HG02884 (cell line): ENCODE results near the gene CER1.
A peak's percentile ranks its signal among the peaks of the same experiment; 100 is the strongest.
"Not testable (repeated sequence)": the region's sequence is repeated elsewhere in the genome, so short reads cannot be mapped to it uniquely, and the experiment has no call there.

Experiments
- ATAC-seq: cut with Tn5 transposase; IDR thresholded peaks from one replicate; pipeline ENCODE4 v1.9.1; 2021; ENCODE audit warnings: mild to moderate bottlenecking, moderate library complexity; ENCODE audit not compliant: unreplicated experiment

Gene CER1

DNA sequence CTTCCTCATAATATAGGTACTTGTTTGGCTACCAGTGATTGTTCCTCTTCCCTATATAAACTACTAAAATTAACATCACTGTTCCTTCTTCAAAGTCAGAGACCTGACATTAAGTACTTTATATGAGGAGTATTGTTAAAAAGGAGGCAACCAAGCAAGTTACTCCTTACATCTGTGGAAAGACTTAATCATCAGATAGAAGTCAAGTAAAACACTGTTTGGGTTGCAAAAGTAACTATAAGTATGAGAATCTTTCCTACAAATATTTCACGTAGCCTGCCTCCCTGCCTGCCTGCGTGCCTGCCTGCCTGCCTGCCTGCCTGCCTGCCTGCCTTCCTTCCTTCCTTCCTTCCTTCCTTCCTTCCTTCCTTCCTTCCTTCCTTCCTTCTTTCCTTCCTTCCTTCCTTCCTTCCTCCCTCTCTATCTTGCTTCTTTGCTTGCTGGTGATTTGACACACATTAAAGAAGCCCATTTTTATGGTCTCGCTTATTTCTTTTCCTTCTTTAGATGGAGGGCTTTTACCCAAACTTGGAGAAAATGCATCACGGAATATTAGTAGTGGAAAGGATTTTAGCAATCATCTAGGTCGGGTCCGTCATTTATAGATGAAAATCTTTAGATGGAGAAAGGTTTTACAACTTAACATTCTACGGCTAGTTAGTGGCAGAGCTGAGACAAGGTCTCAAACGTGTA is 3.2 kb downstream of the CER1 start:
- no peak for ATAC-seq

DNA sequence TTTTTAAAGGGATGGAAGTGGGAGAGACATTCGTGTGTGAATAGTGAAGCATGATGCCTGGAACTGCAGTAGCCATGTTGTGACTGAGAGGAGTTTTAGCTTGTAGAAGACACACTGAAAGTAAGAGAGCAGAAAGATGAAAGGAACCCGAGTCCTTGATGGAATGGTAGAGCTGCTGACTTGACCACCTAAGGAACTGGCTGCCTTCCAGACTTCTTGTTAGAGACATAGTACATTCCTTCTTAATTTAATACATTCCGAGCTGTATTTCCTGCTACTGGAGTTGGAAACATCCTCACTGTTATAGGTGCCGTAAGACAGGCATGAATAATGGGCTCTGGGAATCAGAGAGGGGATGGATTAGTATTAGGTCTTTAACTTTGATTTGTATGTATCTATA is 7.4 kb downstream of the CER1 start:
- no peak for ATAC-seq

DNA sequence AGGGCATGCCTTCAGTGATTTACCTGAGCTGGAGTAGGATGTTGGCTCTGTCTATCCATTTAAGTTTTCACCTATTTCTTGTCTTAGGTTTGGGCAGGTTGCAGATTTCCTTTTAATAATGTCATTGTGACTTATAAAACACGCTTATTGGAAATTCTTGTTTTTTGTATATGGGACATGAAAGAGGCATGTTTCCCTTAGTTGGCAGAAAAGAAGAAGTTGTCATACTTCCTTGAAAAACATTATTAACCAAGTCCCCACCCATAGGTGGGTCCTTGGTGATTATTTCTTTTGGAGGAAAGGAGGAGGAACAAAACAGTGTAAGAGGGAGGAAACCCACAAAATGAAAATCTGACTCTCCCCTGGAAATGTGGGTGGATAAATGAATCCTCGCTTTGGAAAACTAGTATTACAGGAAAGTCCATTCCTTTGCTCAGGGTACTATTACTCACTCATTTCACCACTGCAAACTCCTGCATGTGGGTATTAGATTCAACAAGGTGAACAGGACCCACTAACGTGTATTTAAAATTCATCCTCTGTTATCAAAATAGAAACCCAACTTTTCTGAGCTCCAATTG is 9.3 kb downstream of the CER1 start:
- ATAC-seq: no peak

DNA sequence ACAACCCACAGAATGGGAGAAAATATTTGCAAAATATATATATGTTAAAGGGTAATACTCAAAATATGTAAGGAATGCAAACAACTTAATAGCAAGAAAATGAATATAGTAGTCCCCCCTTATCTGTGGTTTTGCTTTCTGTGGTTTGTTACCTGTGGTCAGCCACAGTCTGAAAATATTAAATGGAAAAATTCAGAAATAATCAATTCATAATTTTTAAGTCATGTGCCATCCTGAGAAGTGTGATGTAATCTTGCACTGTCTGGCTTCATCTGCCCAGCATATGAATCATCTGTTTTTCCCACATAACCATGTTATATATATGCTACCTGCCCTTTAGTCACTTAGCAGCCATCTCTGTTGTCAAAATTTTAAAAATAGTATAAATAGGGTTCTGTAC is 11.7 kb downstream of the CER1 start:
- no peak for ATAC-seq

DNA sequence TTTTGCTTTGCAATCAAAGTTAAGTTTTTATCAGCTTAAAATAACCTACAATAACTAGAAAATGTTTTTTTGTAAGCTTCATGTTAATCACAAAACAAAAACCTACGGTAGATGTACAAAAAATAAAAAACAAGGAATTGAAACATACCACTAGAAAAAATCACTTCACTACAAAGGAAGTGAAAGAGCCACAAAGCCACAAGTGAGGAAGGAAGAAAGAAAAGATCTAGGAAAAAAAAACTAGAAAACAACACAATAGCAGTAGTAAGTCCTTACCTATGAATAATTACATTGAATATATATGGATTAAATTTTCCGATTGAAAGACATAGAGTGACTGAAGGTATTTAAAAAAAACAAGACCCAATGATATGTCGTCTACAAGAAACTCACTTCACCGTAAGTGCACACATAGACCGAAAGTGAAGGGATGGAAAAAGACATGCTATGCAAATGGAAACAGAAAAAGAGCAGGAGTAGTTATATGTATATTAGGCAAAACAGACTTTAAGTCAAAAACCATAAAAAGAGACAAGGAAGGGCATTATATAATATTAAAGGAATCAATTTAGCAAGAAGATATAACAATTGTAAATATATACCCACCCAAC is 15.9 kb downstream of the CER1 start:
- peak; percentile 81 for ATAC-seq

DNA sequence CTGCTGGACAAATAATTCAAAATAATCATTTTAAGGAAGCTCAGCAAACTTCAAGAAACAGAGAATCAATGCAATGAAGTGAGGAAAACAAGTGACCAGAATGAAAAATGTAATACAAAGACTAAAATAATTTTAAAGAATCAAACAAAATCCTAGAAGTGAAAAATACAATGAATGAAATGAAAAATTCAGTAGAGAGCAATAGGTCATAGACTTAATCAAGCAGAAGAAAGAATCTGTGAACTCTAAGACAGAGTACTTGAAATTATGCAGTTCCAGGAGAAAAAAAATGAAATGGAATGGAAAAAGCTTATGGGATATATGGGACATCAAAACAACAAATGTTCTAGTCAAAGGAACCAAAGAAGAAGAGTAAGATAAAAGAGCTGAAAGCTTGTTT is 17.5 kb downstream of the CER1 start:
- ATAC-seq: no peak

DNA sequence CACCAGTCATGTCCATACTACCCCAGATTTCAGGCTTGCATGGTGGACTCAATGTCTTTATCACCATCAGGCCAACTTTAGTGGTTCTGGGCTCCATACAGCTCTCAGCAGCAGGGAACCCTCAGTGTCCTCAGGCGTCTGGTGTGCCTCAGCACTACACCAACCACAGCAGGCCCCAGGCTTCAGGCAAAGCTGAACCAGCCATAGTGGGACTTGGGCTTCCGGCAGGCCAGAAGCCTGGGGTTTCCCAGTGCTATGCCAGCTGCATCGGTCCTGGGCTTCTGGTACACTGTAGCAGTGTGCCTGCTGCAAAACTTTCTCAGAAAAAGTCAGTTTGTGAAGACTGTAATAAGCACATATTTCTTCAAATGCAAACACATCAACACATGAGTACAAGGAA is 18.3 kb downstream of the CER1 start:
- ATAC-seq: no peak

DNA sequence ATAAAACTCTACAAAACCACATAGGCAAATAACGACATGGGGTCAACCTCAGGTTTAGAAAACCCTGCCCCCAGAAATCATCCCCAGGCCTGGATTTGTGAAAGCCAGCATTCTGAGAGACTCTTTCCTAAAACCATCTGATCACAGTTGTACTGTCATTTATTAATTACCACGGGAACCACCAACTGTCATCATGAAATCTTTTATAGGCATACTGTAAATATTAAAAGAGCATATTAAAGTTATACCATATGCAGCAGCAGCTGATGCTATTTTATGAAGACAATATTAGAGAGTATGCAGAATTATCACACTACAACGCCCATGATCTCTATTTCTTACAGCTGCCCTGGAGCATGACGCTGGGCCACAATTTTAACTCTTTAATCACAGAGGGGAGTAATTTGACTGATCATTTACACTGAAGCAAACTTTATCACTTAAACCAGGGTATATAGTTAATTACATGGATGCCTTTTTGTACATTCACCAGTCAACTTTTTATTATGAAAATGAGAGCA is 20.3 kb downstream of the CER1 start:
- no peak for ATAC-seq

DNA sequence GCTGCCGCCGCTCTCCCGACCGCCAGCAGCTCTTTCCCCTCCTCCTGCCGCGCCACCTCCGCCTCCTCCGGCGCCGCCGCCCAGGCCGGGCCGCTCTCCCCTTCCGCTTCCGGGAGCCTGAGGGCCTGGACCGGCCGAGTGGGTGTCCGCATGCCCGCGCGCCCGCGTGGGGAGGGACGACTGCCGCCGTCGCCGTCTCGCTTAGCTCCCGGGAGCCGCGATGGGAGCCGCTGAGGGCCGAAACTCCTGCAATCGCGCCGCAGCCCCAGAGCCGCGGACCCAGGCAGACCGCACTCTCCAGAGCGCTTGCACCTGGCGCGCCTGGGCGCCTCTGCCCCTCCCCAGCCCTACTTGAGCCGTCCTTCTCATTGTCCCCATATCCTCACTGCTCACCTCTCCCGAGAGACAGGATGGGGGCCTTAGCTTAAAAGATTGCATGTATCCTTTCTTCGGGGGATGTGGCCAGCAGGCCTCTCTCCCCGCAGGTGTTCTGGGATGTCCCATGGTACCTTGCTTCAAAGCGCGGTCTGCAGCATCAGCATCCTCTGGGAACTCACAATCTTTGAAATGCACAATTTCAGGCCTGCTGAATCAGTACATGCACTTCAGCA is 29.2 kb downstream of the CER1 start, which contains the start of gene ZDHHC21:
TSS of gene ZDHHC21 (minus strand) at position 182 of the 611 bp plus-strand sequence. CDS start 19,092 bp downstream, outside the sequence.
- peak; percentile 66 for ATAC-seq

DNA sequence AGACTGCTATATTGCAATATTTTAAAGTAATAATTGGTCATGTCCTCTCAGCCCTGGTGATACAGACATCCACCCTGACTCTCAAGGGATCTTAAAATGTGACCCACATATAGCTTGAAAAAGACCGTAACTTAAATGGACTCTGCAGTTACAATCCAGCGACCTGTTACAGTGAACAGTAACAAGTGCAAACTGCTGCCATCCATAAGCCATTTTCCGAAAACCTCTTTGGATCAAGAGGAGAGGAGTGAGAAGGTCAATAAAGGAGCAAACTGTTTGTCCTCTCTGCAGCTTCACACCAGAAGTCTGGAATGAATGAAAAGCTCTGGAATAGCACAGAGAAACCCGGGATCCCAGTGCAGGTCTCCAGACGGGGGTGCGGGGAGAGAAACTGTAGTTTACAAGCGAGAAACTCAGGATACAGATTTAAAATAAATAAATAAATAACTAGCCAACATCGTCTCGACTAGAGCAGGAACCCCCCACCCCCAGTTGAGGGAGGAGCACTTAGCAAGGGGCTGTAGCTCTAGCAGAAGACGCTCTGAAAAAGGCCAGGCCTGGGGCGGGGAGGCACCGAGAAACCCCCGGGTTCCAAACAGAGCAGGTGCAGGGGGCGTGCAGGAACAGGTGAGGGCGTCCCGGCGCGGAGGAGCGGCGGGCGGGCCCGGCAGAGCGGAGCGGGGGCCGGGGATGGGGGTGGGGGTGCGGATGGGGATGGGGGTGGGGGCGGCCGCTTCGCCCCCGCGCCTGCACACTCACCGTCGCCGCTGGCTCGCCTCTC is 29.9 kb downstream of the CER1 start:
- ATAC-seq: peak; percentile 36

DNA sequence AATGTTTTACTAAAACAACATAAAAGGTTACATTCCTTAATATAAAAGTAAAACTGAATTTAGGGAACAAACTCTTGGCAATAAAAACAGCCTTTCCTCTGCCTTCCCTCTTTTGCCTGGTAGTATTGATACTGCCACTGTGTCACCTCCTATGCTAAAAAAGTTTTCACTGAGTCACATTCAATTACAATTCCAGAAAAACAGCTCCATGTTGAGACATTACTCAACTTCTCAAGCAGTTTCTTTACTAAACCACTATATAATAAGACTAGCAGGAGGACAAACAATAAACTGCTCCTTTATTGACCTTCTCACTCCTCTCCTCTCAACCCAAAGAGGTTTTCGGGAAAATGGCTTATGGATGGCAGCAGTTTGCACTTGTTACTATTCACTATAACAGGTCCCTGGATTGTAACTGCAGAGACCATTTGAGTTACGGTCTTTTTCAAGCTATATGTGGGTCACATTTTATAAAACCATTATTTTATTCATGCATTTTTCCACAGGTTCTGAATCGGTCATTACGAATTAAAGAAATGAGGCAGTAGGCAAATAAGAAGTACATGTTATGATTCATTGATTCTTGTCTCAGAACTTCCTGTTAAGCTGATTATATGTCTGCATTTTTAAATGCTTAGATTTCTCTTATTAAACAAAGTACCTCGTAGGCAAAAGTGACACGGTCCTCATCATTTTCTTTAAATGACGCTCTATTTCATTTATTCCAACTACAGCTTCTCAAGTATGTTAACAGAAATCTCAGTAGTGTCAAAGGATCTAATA is 31.4 kb downstream of the CER1 start:
- ATAC-seq: no peak

DNA sequence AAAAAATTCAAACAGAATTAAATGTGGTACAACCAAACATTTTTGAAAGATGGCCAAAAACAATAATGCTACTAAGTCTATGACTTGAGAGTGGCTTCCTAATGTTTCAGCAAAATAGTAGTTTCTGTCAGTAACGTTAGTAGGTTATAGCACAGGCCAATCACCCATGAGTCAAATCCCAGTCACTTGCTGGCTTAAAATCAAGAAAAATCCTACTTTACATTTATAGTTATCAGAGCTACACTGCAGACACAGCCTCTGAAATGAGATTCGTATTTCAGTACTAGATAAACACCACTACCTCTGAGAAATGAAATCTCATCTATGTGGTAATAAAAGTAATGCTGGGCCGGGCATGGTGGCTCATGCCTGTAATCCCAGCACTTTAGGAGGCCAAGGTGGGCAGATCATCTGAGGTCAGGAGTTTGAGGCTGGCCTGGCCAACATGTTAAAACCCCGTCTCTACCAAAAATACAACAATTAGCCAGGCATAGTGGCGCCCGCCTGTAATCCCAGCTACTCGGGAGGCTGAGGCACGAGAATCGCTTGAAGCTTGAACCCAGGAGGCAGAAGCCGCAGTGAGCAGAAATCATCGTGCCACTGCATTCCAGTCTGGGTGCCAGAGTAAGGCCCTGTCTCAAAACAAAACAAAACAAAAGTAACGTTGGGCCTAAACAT is 35.4 kb downstream of the CER1 start:
- no peak for ATAC-seq

DNA sequence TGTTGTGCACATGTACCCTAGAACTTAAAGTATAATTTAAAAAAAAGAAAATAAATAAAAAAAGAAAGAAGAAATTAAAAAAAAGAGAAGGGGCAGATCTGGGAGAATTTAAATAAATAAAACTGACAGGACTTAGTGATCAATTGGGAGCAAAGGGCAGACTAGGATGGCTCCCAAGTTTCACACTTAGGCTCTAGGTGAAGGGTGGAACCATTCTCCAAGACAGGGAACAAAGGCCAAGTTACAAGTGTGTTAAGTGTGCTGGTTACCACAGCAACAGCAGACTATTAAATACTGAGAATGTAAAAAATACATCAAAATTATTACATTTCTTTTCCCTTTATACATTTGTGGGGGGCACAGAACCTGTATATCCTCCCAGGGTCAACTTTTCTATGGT is 36.4 kb downstream of the CER1 start:
- ATAC-seq: no peak

DNA sequence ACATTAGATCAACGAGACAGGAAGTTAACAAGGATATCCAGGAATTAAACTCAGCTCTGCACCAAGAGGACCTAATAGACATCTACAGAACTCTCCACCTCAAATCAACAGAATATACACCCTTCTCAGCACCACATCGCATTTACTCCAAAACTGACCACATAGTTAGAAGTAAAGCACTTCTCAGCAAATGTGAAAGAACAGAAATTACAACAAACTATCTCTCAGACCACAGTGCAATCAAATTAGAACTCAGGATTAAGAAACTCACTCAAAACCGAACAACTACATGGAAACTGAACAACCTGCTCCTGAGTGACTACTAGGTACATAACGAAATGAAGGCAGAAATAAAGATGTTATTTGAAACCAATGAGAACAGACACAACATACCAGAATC is 39.9 kb downstream of the CER1 start:
- ATAC-seq: not testable (repeated sequence)

DNA sequence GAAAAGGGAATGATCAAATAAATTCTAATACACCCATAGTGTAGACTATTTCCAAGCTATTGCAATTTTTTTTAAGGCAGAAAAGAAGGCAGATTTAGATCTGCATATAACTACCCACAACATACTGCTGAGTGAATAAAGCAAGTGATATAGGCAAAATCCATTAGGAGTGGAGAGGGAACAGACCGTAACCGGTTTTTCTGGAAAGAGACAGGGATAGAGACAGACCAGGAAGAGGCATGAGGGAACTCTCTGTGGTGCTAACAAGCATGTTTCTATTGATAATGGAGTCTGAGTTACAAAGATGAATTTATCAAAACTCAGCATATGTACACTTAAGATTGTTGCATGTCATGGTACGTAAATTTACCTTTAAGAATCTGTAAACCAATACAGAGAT is 43.8 kb downstream of the CER1 start:
- no peak for ATAC-seq

DNA sequence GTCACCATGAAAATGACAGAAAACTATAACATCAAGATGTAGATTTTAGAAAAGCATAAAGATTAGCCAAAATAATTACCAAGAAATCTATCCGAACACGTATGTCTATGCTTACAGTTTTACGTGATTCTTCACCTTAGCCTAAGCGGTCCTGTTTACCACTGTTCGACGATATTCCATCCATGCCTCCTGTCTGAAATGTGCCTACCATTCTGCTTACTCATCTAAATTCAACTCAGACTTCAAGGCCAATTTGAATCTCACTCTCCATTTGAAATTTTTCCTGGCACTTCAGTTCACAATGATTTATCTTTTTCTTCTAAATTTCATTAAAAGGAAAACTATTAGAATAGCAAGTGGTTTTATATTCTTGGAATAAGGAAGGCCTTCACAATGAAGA is 44.7 kb downstream of the CER1 start:
- no peak for ATAC-seq

DNA sequence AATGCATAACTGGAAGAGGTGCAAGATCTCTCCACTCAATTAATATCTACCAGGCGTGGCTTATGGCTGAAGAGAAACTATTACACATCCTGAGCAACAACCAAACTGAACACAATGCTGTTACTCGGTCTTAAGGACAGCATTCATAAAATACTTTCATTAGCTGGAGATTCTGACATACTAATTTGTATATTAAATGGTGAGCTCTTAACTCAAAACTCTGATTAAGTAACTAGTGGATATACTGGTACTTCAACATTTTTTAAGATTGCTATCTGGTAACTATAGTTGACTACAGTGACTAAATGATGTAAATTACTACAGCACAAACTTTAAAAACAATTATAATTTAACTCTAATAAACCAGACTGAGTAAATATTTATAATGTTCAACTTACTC is 45.1 kb downstream of the CER1 start:
- no peak for ATAC-seq

DNA sequence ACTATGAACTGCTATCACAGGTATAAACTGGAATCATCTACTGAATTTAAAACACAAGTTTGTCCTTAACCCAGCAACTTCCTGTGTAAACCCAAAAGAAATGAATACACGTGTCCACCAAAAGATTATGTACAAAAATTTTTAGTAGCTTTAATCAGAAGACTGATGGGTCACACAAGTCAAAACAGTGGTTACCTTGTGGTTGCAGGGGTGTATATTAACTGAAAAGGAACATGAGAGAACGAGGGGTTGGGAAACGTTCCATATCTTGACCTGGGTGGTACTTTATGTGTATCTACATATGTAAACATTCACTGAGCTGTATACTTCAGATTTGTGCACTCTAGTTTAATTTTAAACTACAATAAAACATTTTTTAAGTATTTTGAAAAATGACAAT is 47.9 kb downstream of the CER1 start:
- ATAC-seq: no peak

DNA sequence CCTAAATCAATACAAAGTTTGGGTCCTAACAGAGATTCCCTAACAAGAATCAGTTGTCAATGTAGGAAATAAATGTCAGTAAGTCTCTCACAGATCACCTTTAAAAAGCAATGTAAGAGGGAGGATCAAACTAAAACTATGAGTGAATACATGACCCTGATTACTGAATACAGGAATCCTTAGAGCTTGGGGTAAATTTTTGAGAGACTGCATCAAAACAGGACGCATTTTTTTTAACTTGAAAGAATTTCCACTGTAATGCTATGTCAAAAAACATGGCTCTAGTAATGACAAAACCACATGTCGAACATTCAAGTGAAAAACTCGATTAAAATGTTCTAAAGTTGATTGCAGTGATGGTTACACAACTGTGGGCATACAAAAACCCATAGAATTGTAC is 51.2 kb downstream of the CER1 start:
- no peak for ATAC-seq

DNA sequence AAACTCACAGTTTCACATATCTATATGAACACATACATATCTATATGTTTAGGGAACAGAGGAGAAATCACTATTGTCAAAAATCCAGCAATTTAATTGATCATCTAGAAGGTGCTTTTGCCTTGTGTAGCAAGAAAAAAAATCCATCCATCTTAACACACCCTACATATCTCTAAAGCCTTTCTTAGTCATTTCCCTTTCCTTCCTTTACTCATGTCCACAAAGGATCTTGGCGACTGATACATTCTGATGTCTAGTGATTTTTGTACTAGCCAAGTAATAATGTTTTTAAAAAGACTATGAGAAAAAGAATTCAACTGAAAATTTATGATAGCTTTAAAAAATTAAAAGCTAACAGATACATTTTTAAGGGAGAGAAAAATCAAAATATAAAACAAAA is 51.8 kb downstream of the CER1 start:
- ATAC-seq: no peak
